Adrenal gland (tissue), 5 donors: ENCODE measurements around the gene NR1I3.

ENCODE experiments used
- POLR2A ChIP-seq, 2 donors: fragments of 450-650 bp; IDR thresholded peaks; one replicate each; pipeline ENCODE4 v1.6.1; 2017; ENCODE audit warnings: antibody characterized with exemption in 2 of 2, mild to moderate bottlenecking in 2 of 2, moderate library complexity in 1 of 2
- TF ChIP-seq, protein P1 (sequence below), 6 experiments: fragments of 450-650 bp in 4 of 6; fragments of 200-600 bp in 2 of 6; sonication (generic) in 1 of 6; IDR thresholded peaks; 1 replicate in 5 of 6; 2 replicates in 1 of 6; pipeline versions ENCODE4 v1.5.1 to v1.8.0; 2016 to 2021; ENCODE audit warnings: antibody characterized with exemption in 6 of 6, mild to moderate bottlenecking in 2 of 6, moderate library complexity in 1 of 6
- donor health status: DM: no; HTN: no; CAD: no.

DNA sequence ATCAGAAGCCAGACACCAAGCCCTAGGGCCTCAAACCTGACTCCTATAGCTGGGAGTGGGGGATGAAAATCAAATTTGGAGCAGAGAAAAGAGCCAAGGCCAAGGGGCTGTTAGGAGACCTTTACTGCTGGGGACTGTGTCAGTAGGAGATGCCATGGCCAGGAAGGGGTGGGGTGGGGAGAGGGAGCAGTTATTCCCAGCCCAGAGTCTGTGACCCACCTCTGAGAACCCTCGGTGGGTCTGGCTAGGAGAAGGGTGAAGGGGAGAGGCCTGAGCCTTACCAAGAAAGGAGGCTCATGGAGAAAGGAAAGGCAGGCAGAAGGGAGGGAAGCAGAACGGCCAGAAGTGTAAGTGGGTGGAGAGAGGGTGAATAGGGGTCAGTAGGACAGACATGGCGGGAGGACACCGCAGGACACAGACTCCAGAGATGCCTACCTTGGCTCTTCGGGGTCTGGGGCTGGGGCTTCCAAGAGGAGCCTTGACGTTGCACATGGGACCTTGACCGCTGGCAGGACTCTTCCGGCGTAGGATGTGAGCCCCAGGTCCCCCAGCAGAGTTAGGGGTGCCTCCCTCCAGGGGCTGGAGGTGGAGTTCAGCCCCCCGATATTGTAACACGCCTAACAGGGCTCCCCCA, 40.3 kb downstream of the NR1I3 start:
- no peak for TF ChIP-seq POLR2A (IDR thresholded peaks at IDR 0.05)
- TF ChIP-seq, protein P1, sequence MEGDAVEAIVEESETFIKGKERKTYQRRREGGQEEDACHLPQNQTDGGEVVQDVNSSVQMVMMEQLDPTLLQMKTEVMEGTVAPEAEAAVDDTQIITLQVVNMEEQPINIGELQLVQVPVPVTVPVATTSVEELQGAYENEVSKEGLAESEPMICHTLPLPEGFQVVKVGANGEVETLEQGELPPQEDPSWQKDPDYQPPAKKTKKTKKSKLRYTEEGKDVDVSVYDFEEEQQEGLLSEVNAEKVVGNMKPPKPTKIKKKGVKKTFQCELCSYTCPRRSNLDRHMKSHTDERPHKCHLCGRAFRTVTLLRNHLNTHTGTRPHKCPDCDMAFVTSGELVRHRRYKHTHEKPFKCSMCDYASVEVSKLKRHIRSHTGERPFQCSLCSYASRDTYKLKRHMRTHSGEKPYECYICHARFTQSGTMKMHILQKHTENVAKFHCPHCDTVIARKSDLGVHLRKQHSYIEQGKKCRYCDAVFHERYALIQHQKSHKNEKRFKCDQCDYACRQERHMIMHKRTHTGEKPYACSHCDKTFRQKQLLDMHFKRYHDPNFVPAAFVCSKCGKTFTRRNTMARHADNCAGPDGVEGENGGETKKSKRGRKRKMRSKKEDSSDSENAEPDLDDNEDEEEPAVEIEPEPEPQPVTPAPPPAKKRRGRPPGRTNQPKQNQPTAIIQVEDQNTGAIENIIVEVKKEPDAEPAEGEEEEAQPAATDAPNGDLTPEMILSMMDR (IDR thresholded peaks at IDR 0.05): no peak
